HepG2 (cell line): ENCODE data around the gene GABBR2. TPM values are rescaled to one million over a fixed set of nuclear protein-coding genes. Genes with fewer than 3 reads are reported as not detected.

ENCODE experiments used
- ATAC-seq: fragments of 200-7000 bp; cut with Tn5 transposase; 3 replicates; pipeline ENCODE4 v1.9.1; 2020; ENCODE audit warnings: mild to moderate bottlenecking, moderate library complexity
- BruUV-seq: library from RNA; stranded (reverse); fragments of 400-500 nt; replicated peaks from 2 replicates; lab custom pipeline; 2021; lab: Mats Ljungman, UMichigan
- CTCF ChIA-PET: fragments of 300-600 bp; formaldehyde crosslinking; extraction: SDS; loops from one replicate; lab custom pipeline; 2021; ENCODE audit warnings: low total read pairs, inconsistent platforms, low intra/inter-chr PET ratio; lab: Yijun Ruan, JAX
- POLR2A ChIA-PET: fragments of 350-600 bp; sonication (Branson Sonifier 250); formaldehyde crosslinking; loops from one replicate; lab custom pipeline; 2020; ENCODE audit warnings: antibody characterized with exemption, inconsistent platforms; lab: Yijun Ruan, JAX
- DNase-seq: peaks from one replicate; pipeline ENCODE4 v3.0.0-alpha.2; 2015; ENCODE audit warnings: low spot score
- FAIRE-seq: peaks from 3 replicates; lab custom pipeline; 2011; peaks lifted over from hg19 to GRCh38; lab: Jason Lieb, UNC
- H2AFZ ChIP-seq: one replicate; pipeline ENCODE4 v1.6.1; 2011; ENCODE audit warnings: low read length, inconsistent platforms
- H3K27ac ChIP-seq: fragments of 300-600 bp; 3 replicates; pipeline ENCODE4 v1.8.0; 2011; ENCODE audit warnings: mixed run types, mild to moderate bottlenecking, mixed read lengths, low read length, inconsistent platforms; ENCODE audit not compliant: insufficient read depth; ENCODE audit errors: extremely low read length
- H3K27me3 ChIP-seq, 2 experiments: fragments of 200-600 bp in 1 of 2; 2 replicates in 1 of 2; 3 replicates in 1 of 2; pipeline versions ENCODE4 v1.6.0 to v1.8.0; 2011; ENCODE audit warnings: low read length in 2 of 2, mild to moderate bottlenecking in 2 of 2, moderate library complexity in 2 of 2, inconsistent platforms in 1 of 2; ENCODE audit not compliant: insufficient read depth in 2 of 2, control insufficient read depth in 1 of 2
- H3K36me3 ChIP-seq, 2 experiments: fragments of 200-600 bp in 1 of 2; replicated peaks in 1 of 2; 2 replicates in 1 of 2; 3 replicates in 1 of 2; pipeline versions ENCODE4 v1.5.1 to v1.8.0; 2011; ENCODE audit warnings: low read length in 2 of 2, inconsistent platforms in 1 of 2; ENCODE audit not compliant: insufficient read depth in 2 of 2, control insufficient read depth in 1 of 2
- H3K4me1 ChIP-seq: 2 replicates; pipeline ENCODE4 v1.5.1; 2012; ENCODE audit warnings: low read length, inconsistent platforms; ENCODE audit not compliant: insufficient read depth
- H3K4me2 ChIP-seq: 2 replicates; pipeline ENCODE4 v1.6.0; 2011; ENCODE audit warnings: low read depth, low read length, inconsistent platforms
- H3K4me3 ChIP-seq, 3 experiments: fragments of 200-600 bp in 1 of 3; sonication (generic), shearing (Covaris generic) in 1 of 3; replicated peaks in 1 of 3; 2 replicates each; pipeline ENCODE4 v1.5.1; 2011 to 2016; ENCODE audit warnings: low read length in 3 of 3, inconsistent platforms in 2 of 3, low read depth in 2 of 3, mild to moderate bottlenecking in 2 of 3, control low read depth in 1 of 3, mixed read lengths in 1 of 3; ENCODE audit not compliant: insufficient read depth in 1 of 3
- H3K79me2 ChIP-seq: one replicate; pipeline ENCODE4 v1.6.1; 2011; ENCODE audit warnings: low read length, inconsistent platforms; ENCODE audit not compliant: insufficient read depth
- H3K9ac ChIP-seq: 2 replicates; pipeline ENCODE4 v1.6.0; 2011; ENCODE audit warnings: mild to moderate bottlenecking, low read depth, low read length, inconsistent platforms; ENCODE audit not compliant: insufficient read depth
- H3K9me3 ChIP-seq: 2 replicates; pipeline ENCODE4 v1.5.1; 2012; ENCODE audit warnings: mild to moderate bottlenecking, low read length
- H4K20me1 ChIP-seq: 2 replicates; pipeline ENCODE4 v1.6.0; 2011; ENCODE audit warnings: inconsistent platforms, mild to moderate bottlenecking, low read length, moderate library complexity; ENCODE audit not compliant: insufficient read depth
- ATF7-NPFF ChIP-seq: sonication (generic); formaldehyde crosslinking; IDR thresholded peaks from 2 replicates; pipeline ENCODE4 v1.8.1; 2023; ENCODE audit warnings: mild to moderate bottlenecking, low read depth, missing genetic modification reagents, moderate library complexity
- CCDC6 ChIP-seq: sonication (generic); formaldehyde crosslinking; IDR thresholded peaks from 2 replicates; pipeline ENCODE4 v1.8.1; 2022; ENCODE audit warnings: mild to moderate bottlenecking, missing genetic modification reagents, moderate library complexity
- CREM ChIP-seq, 2 experiments: sonication (generic) in 1 of 2; formaldehyde crosslinking in 1 of 2; IDR thresholded peaks; 2 replicates each; pipeline versions ENCODE4 v1.4.0 to v1.6.1; 2016 to 2020; ENCODE audit warnings: antibody characterized with exemption in 1 of 2, mild to moderate bottlenecking in 1 of 2, missing genetic modification reagents in 1 of 2
- DRAP1 ChIP-seq: IDR thresholded peaks from 2 replicates; pipeline ENCODE4 v1.6.1; 2016; ENCODE audit warnings: missing genetic modification reagents, missing compliant biosample characterization
- FIP1L1 ChIP-seq: fragments of 200-400 bp; formaldehyde crosslinking; IDR thresholded peaks from 2 replicates; pipeline ENCODE4 v1.6.1; 2018; ENCODE audit warnings: low read depth, mild to moderate bottlenecking, low read length, moderate library complexity, borderline replicate concordance; ENCODE audit not compliant: insufficient read depth
- HNRNPLL ChIP-seq: fragments of 200-400 bp; formaldehyde crosslinking; IDR thresholded peaks from 2 replicates; pipeline ENCODE4 v1.6.1; 2017; ENCODE audit warnings: mild to moderate bottlenecking, low read depth, low read length; ENCODE audit not compliant: poor library complexity, severe bottlenecking
- PAX8 ChIP-seq: sonication (generic); formaldehyde crosslinking; IDR thresholded peaks from 2 replicates; pipeline ENCODE4 v1.8.0; 2022; ENCODE audit warnings: mild to moderate bottlenecking, missing genetic modification reagents, borderline replicate concordance
- PCBP2 ChIP-seq: fragments of 200-400 bp; formaldehyde crosslinking; optimal IDR thresholded peaks from 2 replicates; pipeline ENCODE3; 2018; ENCODE audit warnings: low read length, low read depth; ENCODE audit not compliant: poor library complexity, severe bottlenecking
- POLR2G ChIP-seq: fragments of 200-400 bp; formaldehyde crosslinking; IDR thresholded peaks from 2 replicates; pipeline ENCODE4 v1.6.1; 2018; ENCODE audit warnings: mild to moderate bottlenecking, low read depth, low read length, moderate library complexity
- PRDM4 ChIP-seq: sonication (generic); formaldehyde crosslinking; IDR thresholded peaks from 2 replicates; pipeline ENCODE4 v1.9.0; 2021; ENCODE audit warnings: missing genetic modification reagents, borderline replicate concordance
- SIX4 ChIP-seq: sonication (generic); formaldehyde crosslinking; IDR thresholded peaks from 2 replicates; pipeline ENCODE4 v1.4.0; 2020; ENCODE audit warnings: missing genetic modification reagents
- SNAPC5 ChIP-seq: sonication (generic); formaldehyde crosslinking; IDR thresholded peaks from 2 replicates; pipeline ENCODE4 v1.8.1; 2023; ENCODE audit warnings: mild to moderate bottlenecking, missing genetic modification reagents, borderline replicate concordance
- ZMAT3 ChIP-seq: sonication (generic); formaldehyde crosslinking; conservative IDR thresholded peaks from 2 replicates; pipeline ENCODE4 v1.7.0; 2021; ENCODE audit warnings: missing genetic modification reagents
- ZNF20 ChIP-seq: sonication (generic); formaldehyde crosslinking; IDR thresholded peaks from 2 replicates; pipeline ENCODE4 v1.4.0; 2020; ENCODE audit warnings: mild to moderate bottlenecking, moderate library complexity, missing genetic modification reagents
- ZNF883 ChIP-seq: sonication (generic); formaldehyde crosslinking; IDR thresholded peaks from 2 replicates; pipeline ENCODE4 v1.5.1; 2020; ENCODE audit warnings: mild to moderate bottlenecking, missing genetic modification reagents; ENCODE audit errors: not compliant biosample characterization
- WGBS: methylation state at CpG from one replicate; pipeline ENCODE4 v1.1.6; 2017; ENCODE audit warnings: low lambda C conversion rate; 5-methylcytosine and 5-hydroxymethylcytosine counted together
- in situ Hi-C: cut with HindIII; loops from 2 replicates; pipeline ENCODE4 v1.10.0; 2017; ENCODE audit warnings: low pct_unique_long_range_greater_than_20kb; ENCODE audit not compliant: extremely low pct_ligation_motif_present
- intact Hi-C: fragments of 100-400 bp; cut with micrococcal nuclease; formaldehyde crosslinking; loops from one replicate; pipeline ENCODE4 v1.10.0; 2022; ENCODE audit not compliant: unreplicated experiment
- polyA plus RNA-seq, 8 experiments: library from polyadenylated mRNA; depleted of rRNA in 3 of 8; stranded (reverse) in 7 of 8; unstranded in 1 of 8; fragments of >200 nt; fragmentation: Illumina TruSeq in 4 of 8; extraction: Trizol in 4 of 8; gene quantifications; 2 replicates each; pipeline versions ENCODE4 v1.2.1 to v1.2.3, GENCODE V29; 2011 to 2016; ENCODE audit warnings: low read depth in 4 of 8, missing spikeins in 1 of 8, mixed read lengths in 1 of 8; ENCODE audit not compliant: insufficient read depth in 1 of 8
- total RNA-seq, 5 experiments: library from RNA; depleted of rRNA; stranded (reverse); fragments of >200 nt; fragmentation: Illumina TruSeq; extraction: Trizol; gene quantifications; 2 replicates each; pipeline ENCODE4 v1.2.3, GENCODE V29; 2016; ENCODE audit warnings: low read depth in 1 of 5

The GABBR2 gene
- total and polyA plus RNA-seq, 2 of the 13 experiments (the other 11 are each of a cell fraction or from before 2014, with no cell fraction given): 0.02 TPM; not detected in 1

- CTCF ChIA-PET: no interaction called here
- no peak overlapping the region for H2AFZ ChIP-seq
- BruUV-seq: no TSS peak
Measured at GRCh38 chr9:98506422-98507054, 202.2 kb downstream of the GABBR2 start.

More at GRCh38 chr9:98506422-98507054, 202.2 kb downstream of the GABBR2 start:
- H4K20me1 ChIP-seq: no peaks in the 10 kb centered on the region
- in situ Hi-C loops (no loop called here), intact Hi-C loops (no loop called here)
- H3K4me2 ChIP-seq: no peak overlapping the region
- H3K79me2 ChIP-seq: no peaks in the 10 kb centered on the region
- no peak for ATAC-seq
- no peak overlapping the region for H3K9ac ChIP-seq
- H3K36me3 ChIP-seq: no peaks in the 10 kb centered on the region
- POLR2A ChIA-PET: no interaction called here
- no peak overlapping the region for H3K27ac ChIP-seq
- H3K4me3 ChIP-seq: no peak overlapping the region
- H3K9me3 ChIP-seq: no peaks in the 10 kb centered on the region
- TF ChIP-seq PAX8: no peak
- TF ChIP-seq PCBP2: no peak
- TF ChIP-seq ZNF883 (CRISPR knock-in tag): no peak
- no peak for TF ChIP-seq PRDM4 (CRISPR knock-in tag)
- TF ChIP-seq DRAP1 (CRISPR knock-in tag): no peak
- no peak for TF ChIP-seq FIP1L1
- TF ChIP-seq SIX4 (CRISPR knock-in tag): no peak
- no peak for TF ChIP-seq CCDC6 (CRISPR knock-in tag)
- no peak for TF ChIP-seq POLR2G
- TF ChIP-seq ZMAT3: no peak
- TF ChIP-seq SNAPC5 (CRISPR knock-in tag): no peak
- no peak for TF ChIP-seq CREM (IDR thresholded peaks at IDR 0.05)
- no peak for TF ChIP-seq CREM (CRISPR knock-in tag; IDR thresholded peaks at IDR 0.05)
- no peak for TF ChIP-seq HNRNPLL
- TF ChIP-seq ZNF20 (CRISPR knock-in tag): no peak
- no peak for TF ChIP-seq ATF7-NPFF (CRISPR knock-in tag)
- no peaks in the 10 kb centered on the region for H3K4me1 ChIP-seq
- peaks cover 0 to 8% of the 10 kb centered on the region in 2 experiments; a peak in 1 of 5 replicates for H3K27me3 ChIP-seq
- no peak for DNase-seq
- WGBS: no CpG with 5 or more reads among the region's 6 CpGs
- FAIRE-seq: no peak
